HG02943 (cell line): Measurements from ENCODE around the gene TOGARAM1.
"Not testable (repeated sequence)": the region's sequence is repeated elsewhere in the genome, so short reads cannot be mapped to it uniquely, and the experiment has no call there.

Experiments
- ATAC-seq: cut with Tn5 transposase; IDR thresholded peaks from one replicate; pipeline ENCODE4 v1.9.1; 2021; ENCODE audit warnings: mild to moderate bottlenecking, low read depth, moderate library complexity; ENCODE audit not compliant: unreplicated experiment

The TOGARAM1 gene

DNA sequence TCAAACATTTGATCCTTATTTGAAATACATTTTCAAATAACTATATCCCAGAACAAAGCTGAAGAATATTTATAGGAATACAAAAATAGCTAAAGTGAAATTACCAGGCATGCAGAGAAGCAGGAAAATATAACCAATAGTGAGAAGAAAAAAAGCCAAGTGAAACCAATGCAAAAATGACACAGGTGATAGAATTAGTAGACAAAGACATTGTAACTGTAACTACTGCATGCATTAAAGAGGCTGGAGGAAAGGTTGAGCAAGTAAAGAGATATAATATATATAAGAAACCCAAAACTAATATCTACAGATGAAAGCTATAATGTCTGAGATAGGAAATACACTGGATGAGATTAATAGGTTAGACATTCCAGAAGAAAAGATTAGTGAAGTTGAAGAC, 72.7 kb downstream of the TOGARAM1 start:
- ATAC-seq: no peak

DNA sequence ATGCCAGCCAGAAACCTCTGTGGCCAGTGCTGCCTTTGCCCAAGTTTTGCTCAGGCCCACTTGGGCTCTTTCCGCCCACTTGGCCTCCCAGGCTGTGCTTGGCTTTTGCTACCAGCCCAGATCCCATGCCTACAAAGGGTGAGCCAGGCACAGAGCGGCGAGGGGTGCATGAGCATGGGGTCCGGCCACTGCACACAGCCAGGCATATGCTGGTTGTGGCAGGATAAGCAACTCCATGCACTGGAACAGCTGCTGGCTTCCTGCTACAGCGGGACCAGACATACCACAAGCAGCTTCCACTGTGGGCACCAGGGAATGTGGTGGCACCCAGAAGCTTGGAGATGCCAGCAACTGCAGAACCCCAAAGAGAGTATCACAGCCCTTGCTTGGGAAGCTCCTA, 76.3 kb downstream of the TOGARAM1 start:
- ATAC-seq: no peak

DNA sequence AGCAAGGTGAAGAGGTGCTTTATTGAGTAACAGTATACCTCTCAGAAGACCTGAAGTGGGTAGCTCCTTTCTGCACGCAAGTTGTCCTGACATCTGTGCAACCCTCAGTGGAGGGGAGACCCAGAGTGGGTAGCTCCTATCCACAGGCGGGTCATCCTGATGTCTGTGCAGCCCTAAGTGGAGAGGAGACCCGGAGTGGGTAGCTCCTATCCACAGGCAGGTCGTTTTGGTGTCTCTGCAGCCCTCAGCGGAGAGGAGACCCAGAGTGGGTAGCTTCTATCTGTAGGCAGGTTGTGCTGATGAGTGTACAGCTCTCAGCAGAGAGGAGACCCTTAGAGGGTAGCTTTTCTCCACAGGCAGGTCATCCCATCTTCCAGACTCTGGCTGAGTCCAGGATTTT, 76.9 kb downstream of the TOGARAM1 start:
- no peak for ATAC-seq

DNA sequence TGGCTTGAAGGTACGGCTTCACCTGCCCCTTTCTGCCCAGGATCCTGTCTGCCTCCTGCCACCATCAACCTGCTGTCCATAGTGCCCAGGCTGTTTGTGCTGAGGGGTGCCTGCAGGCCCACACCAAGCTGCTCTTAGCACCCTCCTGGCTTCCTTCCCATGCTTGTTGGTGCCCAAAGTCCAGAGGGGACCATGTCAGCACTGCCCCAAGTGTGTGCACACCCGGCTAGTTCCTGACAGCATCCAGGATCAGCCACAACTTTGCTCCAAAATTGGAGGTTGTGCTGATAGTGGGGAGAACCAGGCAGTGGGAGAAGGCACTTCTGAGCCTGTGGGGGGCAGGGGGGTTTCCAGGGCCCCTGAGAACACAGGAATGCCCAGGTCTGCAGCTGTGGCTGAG, 77.4 kb downstream of the TOGARAM1 start:
- no peak for ATAC-seq

DNA sequence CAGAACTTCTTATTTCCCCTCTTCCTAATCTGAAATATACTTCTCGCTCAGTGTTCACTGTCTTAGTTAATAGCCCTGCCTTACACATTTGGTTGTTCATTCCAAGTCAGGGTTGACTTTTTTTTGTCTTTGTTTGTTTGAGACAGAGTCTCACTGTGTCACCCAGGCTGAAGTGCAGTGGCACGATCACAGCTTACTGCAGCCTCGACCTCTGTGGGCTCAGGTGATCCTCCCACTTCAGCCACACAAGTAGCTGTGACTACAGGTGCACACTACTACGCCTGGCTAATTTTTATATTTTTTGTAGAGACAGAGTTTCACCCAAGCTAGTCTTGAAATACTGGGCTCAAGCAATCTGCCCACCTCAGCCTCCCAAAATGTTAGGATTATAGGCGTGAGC, 79.7 kb downstream of the TOGARAM1 start:
- no peak for ATAC-seq

DNA sequence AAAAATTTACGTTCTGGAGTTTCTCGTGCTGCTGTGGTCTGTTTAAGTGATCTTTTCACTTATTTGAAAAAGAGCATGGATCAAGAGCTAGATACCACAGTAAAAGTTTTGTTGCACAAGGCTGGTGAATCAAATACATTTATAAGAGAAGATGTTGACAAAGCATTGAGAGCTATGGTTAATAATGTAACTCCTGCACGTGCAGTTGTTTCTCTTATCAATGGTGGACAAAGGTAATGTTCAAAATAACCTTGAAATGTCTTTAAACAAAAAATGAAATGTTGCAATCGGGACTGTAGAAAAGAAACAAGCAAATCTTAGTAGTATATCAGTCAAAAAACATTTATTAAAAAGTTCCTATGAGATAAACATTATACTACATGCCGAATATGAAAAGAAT, 82.6 kb downstream of the TOGARAM1 start:
- no peak for ATAC-seq

DNA sequence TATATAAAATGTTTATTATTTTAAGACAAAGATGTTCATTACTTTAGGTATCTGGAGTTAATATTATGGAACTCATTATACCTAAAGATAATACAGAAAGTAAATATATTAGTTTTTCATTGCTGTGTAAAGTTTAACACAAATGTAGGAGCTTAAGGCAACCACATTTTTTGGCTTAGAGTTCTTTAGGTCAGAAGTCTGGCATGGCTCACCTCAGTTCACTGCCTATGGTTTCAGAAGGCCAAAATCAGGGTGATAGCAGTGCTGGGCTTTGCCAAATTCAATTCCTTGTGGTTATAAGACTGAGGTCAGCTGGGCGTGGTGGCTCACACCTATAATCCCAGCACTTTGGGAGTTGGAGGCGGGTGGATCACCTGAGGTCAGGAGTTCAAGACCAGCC, 86.4 kb downstream of the TOGARAM1 start:
- ATAC-seq: no peak

DNA sequence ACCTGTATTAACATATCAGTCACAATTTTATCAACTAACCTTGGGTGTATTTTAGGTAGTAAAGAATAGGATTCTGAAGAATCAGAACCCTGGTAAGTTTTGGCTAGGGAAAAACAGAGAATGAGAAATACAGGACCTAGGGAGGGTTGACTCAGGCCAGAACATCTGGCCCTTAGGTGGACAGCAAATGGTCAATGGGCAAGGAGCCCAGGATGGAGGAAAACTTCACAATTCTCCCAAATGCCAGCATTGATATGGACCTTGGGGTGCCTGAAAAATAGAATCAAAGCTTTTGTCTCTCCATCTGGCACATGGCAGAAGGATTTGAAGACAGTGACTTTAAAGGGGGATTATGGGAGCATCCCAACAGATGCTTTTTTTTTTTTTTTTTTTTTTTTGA, 89.2 kb downstream of the TOGARAM1 start:
- no peak for ATAC-seq

DNA sequence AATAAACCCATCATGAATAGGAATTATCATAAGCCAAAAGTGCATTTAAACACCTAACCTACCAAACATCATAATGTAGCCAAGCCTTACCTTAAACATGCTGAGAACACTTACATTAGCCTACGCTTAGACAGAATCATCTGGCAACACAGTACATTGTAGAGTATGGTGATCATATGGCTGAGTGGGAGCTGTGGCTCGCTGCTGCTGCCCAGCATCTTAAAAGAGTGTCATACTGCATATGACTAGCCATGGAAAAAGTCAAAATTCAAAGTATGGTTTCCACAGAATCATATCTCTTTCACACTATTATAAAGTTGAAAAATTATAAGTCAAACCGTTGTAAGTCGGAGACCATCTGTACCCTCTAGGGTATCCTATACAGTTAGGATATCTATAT, 89.9 kb downstream of the TOGARAM1 start:
- no peak for ATAC-seq

DNA sequence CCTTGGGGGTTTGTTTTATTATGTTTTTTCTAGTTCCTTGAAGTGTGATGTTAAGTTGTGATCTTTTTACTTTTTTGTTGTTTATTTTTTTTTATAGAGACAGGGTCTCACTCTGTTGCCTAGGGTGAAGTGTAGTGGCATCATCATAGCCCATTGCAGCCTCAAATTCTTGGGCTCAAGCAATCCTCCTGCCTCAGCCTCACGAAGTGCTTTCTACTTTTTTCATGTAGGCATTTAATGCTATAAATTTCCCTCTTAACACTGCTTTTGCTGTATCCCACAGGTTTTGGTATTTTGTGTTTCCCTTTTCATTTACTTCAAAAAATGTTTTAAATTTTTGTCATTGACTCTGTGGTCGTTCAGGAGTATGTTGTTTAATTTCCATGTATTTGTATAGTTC, 95.4 kb downstream of the TOGARAM1 start:
- no peak for ATAC-seq

DNA sequence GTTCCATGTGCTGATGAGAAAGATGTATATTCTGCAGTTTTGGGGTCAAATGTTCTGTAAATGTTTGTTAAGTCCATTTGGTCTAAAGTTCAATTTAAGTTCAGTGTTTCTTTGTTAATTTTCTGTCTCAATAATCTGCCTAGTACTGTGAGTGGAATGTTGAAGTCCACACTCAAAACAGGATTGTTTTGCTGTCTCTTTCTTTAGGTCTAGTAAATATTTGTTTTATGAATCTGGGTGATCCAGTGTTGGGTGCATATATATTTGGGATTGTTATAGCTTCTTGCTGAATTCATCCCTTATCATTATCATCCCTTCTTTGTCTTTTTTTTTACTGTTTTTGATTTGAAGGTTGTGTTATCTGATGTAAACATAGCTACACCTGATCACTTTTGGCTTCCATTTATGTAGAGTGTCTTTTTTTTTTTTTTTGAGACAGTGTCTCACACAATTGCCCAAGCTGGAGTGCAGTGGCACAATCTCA, 95.9 kb downstream of the TOGARAM1 start:
- ATAC-seq: no peak

DNA sequence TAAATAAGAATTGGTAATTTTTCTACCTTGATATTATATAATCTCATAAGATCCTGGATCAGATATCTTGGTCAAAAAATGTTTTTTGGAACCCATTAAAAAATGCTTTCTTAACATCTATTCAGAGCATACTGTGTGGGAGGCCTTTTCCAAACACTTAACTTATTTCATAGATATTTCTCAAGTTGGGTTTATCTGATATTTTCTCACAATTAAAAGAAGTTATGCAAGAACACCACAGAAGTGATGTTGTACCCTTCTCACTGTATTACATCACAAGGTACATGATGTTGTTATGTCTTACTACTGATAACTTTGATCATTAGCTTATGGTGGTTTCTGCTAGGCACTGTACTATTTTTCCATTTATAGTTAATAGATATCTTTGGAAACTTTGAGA, 98.6 kb downstream of the TOGARAM1 start:
- ATAC-seq: no peak

DNA sequence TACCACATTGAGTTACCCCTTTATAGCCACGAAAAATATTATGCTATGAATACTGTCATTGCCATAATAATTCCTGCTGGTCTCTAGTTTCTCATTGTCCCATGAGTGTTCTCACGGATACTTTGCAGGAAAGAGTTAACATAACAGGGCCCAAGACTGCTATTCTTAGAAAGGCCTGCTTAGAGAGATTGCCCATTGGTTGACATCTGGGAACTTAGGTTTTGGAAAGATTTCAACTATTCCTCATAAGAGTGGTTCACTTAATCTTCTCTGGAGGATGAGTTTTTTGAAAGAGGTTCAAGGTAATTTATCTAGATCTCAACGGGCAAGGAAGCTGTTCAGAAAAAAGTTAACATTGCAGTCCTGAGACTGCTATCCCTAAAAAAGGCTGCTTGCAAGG, 103.5 kb downstream of the TOGARAM1 start:
- no peak for ATAC-seq

DNA sequence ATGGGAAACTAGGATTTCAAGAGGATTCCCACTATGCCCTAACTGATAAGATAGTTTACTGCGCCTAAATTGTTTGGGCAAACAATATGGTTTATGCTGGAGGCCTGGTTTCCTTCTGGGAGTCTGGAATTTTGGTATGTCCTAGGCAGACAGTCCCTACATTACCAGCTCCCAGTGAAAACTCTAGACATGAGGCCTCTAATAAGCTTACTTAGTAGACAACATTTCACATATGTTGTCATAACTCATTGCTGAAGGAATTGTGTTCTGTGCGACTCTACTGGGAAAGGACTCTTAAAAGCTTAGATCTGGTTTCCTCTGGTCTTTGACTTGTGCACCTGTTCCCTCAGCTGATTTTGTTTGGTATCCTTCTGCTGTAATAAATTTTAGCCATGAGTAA, 104.0 kb downstream of the TOGARAM1 start:
- ATAC-seq: no peak

DNA sequence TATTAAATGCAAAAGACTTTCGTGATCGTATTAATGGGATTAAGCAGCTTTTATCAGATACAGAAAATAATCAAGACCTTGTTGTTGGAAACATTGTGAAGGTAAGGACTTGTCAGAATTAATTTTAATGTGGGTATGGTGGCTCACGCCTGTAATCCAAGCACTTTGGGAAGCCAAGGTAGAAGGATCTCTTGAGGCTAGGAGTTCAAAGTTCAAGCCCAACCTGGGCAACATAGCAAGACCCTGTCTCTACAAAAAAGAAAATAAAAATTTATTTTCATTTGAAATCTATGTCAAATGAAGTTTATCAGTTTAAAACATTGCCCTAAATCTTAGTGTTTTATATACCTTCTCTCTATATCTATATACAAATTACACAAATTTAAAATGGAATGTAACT, 104.7 kb downstream of the TOGARAM1 start:
- ATAC-seq: no peak

DNA sequence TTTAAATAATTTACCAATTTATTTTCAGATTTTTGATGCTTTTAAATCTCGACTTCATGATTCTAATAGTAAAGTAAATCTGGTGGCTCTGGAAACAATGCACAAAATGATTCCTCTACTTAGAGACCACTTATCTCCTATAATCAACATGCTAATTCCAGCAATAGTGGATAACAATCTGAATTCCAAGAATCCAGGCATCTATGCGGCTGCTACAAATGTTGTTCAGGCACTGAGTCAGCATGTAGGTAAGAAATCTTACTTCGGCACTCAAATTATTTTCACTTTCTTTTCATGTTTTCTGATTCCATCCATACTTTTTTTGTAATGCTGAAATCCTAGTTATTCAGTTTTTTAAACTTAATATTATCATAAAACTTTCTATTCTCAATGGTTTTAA, 106.4 kb downstream of the TOGARAM1 start:
- ATAC-seq: no peak

DNA sequence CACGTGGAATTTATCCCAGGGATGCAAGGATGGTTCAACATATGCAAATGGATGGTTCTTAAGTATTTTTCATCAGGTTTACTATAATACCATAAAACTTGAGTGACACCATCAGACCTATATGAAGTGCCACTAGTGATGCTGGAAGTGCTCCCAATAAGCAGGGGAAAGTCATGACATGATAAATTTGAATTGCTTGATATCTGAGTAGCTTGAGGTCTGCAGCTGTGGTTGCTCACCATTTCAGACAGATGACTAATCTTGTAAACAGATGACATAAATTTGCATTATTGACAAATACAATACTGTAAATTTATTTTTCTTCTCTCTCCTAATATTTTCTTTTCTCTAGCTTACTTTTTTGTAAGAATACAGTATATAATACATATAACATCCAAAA, 108.2 kb downstream of the TOGARAM1 start:
- no peak for ATAC-seq

DNA sequence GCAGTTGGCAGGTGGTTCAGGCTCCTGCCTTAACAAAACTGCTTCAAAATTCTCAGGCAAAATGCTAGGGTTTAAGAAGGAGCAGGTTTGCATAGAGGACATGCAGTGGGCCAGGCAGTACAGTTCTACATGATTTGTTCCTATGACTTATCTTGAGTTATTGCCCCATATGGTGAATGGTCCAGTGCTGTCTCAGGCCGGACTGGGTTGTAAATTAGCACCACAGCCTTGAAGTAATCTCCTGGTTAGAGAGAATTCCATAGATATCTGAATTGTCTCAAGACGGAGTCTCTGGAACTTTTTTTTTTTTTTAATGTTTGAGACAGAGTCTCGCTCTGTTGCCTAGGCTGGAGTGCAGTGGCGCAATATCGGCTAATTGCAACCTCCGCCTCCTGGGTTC, 110.1 kb downstream of the TOGARAM1 start:
- ATAC-seq: no peak

DNA sequence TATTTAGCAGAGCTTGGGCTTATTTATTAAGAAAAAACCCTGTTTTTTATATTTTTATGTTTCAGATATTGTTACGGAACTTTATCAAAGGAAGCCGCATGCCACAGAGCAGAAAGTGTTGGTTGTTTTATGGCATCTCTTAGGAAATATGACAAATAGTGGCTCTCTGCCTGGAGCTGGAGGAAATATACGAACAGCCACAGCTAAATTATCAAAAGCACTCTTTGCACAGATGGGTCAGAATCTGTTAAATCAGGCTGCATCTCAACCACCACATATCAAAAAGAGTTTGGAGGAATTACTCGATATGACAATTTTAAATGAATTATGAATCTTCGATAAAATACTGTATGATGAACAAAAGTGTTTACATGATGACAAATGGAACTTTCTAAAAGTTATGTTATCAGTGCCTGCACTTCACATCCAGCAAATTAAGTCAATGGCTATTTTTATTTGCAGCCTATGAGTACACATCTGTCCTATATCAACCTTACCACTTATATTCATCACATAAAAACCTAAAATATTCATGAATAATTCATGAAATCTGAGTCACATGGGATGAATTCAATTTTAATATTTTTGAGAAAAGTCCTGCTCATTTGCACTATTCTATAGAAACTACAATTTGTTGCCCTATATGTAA, 111.4 kb downstream of the TOGARAM1 start:
- ATAC-seq: no peak

DNA sequence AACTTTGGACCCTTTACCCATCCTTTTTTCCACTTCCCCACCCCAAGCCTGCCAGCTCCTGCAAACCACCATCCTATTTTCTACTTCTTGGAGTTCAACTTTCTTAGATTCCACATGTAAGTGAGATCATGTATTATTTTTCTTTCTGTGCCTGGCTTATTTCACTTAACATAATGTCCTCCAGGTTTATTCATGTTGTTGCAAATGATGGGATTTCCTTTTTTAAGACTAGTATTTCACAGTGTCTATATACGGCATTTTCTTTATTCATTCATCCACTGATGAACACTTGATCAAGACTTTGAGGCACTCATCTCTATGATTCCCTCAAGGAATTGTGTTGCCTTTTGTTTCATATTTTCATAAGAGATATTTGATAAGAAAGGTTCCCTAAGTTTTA, 116.3 kb downstream of the TOGARAM1 start:
- ATAC-seq: no peak

DNA sequence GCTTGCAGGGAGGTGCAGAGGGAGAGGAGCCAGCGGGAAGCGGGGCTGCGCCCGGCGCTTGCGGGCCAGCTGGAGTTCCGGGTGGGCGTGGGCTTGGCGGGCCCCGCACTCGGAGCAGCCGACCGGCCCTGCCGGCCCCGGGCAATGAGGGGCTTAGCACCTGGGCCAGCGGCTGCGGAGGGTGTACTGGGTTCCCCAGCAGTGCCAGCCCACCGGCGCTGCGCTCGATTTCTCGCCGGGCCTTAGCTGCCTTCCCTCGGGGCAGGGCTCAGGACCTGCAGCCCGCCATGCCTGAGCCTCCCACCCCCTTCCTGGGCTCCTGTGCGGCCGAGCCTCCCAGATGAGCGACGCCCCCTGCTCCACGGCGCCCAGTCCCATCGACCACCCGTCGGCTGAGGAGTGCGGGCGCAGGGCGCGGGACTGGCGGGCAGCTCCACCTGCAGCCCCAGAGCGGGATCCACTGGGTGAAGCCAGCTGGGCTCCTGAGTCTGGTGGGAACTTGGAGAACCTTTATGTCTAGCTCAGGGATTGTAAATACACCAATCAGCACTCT, 118.5 kb downstream of the TOGARAM1 start:
- ATAC-seq: not testable (repeated sequence)

DNA sequence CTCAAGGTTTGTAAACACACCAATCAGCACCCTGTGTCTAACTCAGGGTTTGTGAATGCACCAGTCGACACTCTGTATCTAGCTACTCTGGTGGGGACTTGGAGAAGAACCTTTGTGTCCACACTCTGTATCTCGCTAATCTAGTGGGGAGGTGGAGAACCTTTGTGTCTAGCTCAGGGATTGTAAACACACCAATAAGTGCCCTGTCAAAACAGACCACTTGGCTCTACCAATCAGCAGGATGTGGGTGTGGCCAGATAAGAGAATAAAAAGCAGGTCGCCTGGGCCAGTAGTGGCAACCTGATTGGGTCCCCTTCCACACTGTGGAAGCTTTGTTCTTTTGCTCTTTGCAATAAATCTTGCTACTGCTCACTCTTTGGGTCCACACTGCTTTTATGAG, 119.1 kb downstream of the TOGARAM1 start:
- ATAC-seq: not testable (repeated sequence)

DNA sequence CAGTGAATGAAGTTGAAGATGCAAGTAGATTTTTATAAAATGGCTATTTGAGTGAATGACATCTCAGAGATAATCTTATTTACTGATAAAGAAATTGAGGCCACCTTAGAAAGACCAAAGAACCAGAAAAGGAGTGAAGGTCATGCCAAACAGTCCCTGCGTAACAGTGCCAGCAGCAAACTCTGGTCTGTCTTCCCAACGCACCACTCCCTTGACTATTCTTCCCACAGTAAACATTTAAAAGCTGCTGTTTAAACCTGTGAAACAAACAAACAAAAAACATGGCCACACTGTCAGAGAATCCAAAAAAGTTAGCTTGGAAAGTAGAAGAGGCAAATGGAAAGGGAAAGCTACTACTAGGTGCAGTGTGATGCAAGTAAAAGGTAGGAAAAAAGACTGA, 120.4 kb downstream of the TOGARAM1 start:
- no peak for ATAC-seq
